Subcutaneous adipose tissue (tissue), 4 donors: ENCODE data around the gene HIVEP3. TPM values are rescaled to one million over a fixed set of nuclear protein-coding genes. Genes with fewer than 3 reads are reported as not detected.

ENCODE experiments used
- CTCF ChIP-seq: fragments of 450-650 bp; IDR thresholded peaks from one replicate; pipeline ENCODE4 v1.5.1; 2016; ENCODE audit warnings: low read depth, mild to moderate bottlenecking, control low read depth, antibody characterized with exemption, moderate library complexity
- total RNA-seq, 4 donors: library from RNA; depleted of rRNA; stranded (reverse); fragments of >200 nt; gene quantifications; one replicate each; pipeline ENCODE4 v1.1.0, GENCODE V29; 2016

Gene HIVEP3
- total RNA-seq, 4 donors from 2014 or later, result 2.4 to 9.6 (median 5.0) TPM

- no peak for TF ChIP-seq CTCF
Measured at GRCh38 chr1:41587791-41588190, 330.9 kb downstream of the HIVEP3 start.

- TF ChIP-seq CTCF, result no peak
Measured at GRCh38 chr1:41586230-41586629, 332.5 kb downstream of the HIVEP3 start.

- no peak for TF ChIP-seq CTCF
Measured at GRCh38 chr1:41583658-41584547, 334.8 kb downstream of the HIVEP3 start.

- TF ChIP-seq CTCF, result no peak
Measured at GRCh38 chr1:41582851-41583657, 335.7 kb downstream of the HIVEP3 start.

GRCh38 chr1:41582351-41582750, 336.4 kb downstream of the HIVEP3 start:
- TF ChIP-seq CTCF, result no peak

GRCh38 chr1:41582004-41582325, 336.8 kb downstream of the HIVEP3 start:
- TF ChIP-seq CTCF, result no peak
